MM.1S (cell line): ENCODE measurements around the gene PCDHA4.

Experiments
- CTCF ChIP-seq: fragments of 300-600 bp; sonication (generic); IDR thresholded peaks from 2 replicates; pipeline ENCODE4 v1.5.1; 2016; ENCODE audit warnings: antibody characterized with exemption, low read length, mixed read lengths
- EZH2 ChIP-seq: fragments of 300-600 bp; sonication (generic); optimal IDR thresholded peaks from 2 replicates; pipeline ENCODE3; 2017; ENCODE audit warnings: low read depth, mild to moderate bottlenecking, antibody characterized with exemption, low read length, mixed read lengths
- EZH2phosphoT487 ChIP-seq: fragments of 300-600 bp; sonication (generic); IDR thresholded peaks from 2 replicates; pipeline ENCODE4 v1.6.1; 2018; ENCODE audit warnings: antibody characterized with exemption, low read length

- no peak for TF ChIP-seq CTCF
- TF ChIP-seq EZH2, result no peak
- TF ChIP-seq EZH2phosphoT487, result no peak
Measured at GRCh38 chr5:140780512-140780911, 26.4 kb upstream of the PCDHA4 start.
